Measurements from ENCODE around the gene TUBA3D. TPM values are rescaled to one million over a fixed set of nuclear protein-coding genes. Genes with fewer than 3 reads are reported as not detected.
A peak's percentile ranks its signal among the peaks of the same experiment; 100 is the strongest.
"Not testable (repeated sequence)": the region's sequence is repeated elsewhere in the genome, so short reads cannot be mapped to it uniquely, and the experiment has no call there.

TUBA3D gene
- total and polyA plus RNA-seq, 9 of the 15 experiments (the other 6 are each of a cell fraction or from before 2014, with no cell fraction given) = not detected

GRCh38 chr2:131514408-131515166, 38.7 kb downstream of the TUBA3D start:
- H4K20me1 ChIP-seq (replicated peaks; ENCODE audit: control insufficient read depth, insufficient read depth, low read length); FAIRE-seq; POLR2A ChIA-PET; DNase-seq (ENCODE audit: extremely low read depth in 1 of 4, low spot score in 3 of 4); H3K4me2 ChIP-seq (ENCODE audit: insufficient read depth, low read length); H2AFZ ChIP-seq (ENCODE audit: low read depth, low read length); H3K4me3 ChIP-seq; H3K9me3 ChIP-seq (replicated peaks; ENCODE audit: control insufficient read depth, insufficient read depth, low read depth, low read length); H3K79me2 ChIP-seq (ENCODE audit: control insufficient read depth, insufficient read depth, low read length); H3K27ac ChIP-seq (ENCODE audit: extremely low read depth, low read depth, low read length); intact Hi-C loops (cut with micrococcal nuclease); CTCF ChIA-PET (ENCODE audit: low intra/inter-chr PET ratio); H3K9me1 ChIP-seq (ENCODE audit: control insufficient read depth, insufficient read depth, low read length); BruUV-seq (replicated peaks); ATAC-seq; H3K9ac ChIP-seq (ENCODE audit: insufficient read depth in 1 of 2, low read depth in 2 of 2, low read length in 2 of 2); H3K27me3 ChIP-seq (ENCODE audit: control insufficient read depth in 2 of 2, insufficient read depth in 2 of 2, low read length in 2 of 2): not testable (repeated sequence)
- peaks cover 47% of the 10 kb centered on the region; the same call in 1 of the 3 replicates for H3K36me3 ChIP-seq (ENCODE audit: control insufficient read depth, insufficient read depth, low read length)
- WGBS (ENCODE audit: insufficient coverage, low coverage, missing lambda C conversion rate) = 89% methylated on average over 12 of the region's 15 CpGs
- peak; percentile 32; the same call in 1 of the 2 replicates for TF ChIP-seq POLR2A (conservative IDR thresholded peaks at IDR 0.05)
- in situ Hi-C loops (cut with MboI) = loop anchor here (25.0 kb wide), 1 partner anchor 1177 kb away; the partner anchor contains the start of gene IMP4
- H3K4me1 ChIP-seq (replicated peaks in 1 of 2; ENCODE audit: control insufficient read depth in 2 of 2, insufficient read depth in 2 of 2, low read length in 2 of 2) = peaks cover 0 to 16% of the 10 kb centered on the region in 2 experiments; a peak in 2 of 5 replicates

DNA sequence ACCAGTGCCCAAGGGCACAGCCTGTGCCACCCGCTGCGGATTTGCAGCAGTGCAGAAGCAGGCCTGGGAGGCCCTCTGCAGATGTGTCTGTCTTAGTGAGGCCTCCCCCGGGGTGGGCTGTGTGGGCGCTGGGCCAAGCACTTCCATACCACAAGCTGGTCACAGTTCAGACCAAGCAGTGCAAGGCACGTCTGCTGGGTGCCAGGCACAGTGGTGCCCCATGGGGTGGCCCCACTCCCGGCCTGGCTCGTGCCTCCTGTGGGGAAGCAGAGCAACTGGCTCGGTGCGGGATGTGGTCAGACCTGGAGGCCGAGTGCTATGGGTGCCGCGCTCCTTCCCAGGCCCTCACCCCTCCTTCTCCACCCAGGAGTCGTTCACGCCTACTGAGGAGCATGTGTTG, 39.3 kb downstream of the TUBA3D start:
- in situ Hi-C loops (cut with MboI) = loop anchor here (25.0 kb wide), 1 partner anchor 1178 kb away; the partner anchor contains the start of gene IMP4
- H3K27me3 ChIP-seq (ENCODE audit: control insufficient read depth in 2 of 2, insufficient read depth in 2 of 2, low read length in 2 of 2); ATAC-seq; H3K9me1 ChIP-seq (ENCODE audit: control insufficient read depth, insufficient read depth, low read length); H3K4me2 ChIP-seq (ENCODE audit: insufficient read depth, low read length); CTCF ChIA-PET (ENCODE audit: low intra/inter-chr PET ratio); POLR2A ChIA-PET; BruUV-seq (replicated peaks); H3K9ac ChIP-seq (ENCODE audit: insufficient read depth in 1 of 2, low read depth in 2 of 2, low read length in 2 of 2); H3K4me3 ChIP-seq; H4K20me1 ChIP-seq (replicated peaks; ENCODE audit: control insufficient read depth, insufficient read depth, low read length); H3K9me3 ChIP-seq (replicated peaks; ENCODE audit: control insufficient read depth, insufficient read depth, low read depth, low read length); H3K79me2 ChIP-seq (ENCODE audit: control insufficient read depth, insufficient read depth, low read length); FAIRE-seq; H3K27ac ChIP-seq (ENCODE audit: extremely low read depth, low read depth, low read length); intact Hi-C loops (cut with micrococcal nuclease); H2AFZ ChIP-seq (ENCODE audit: low read depth, low read length): not testable (repeated sequence)
- peaks cover 0 to 16% of the 10 kb centered on the region in 2 experiments; a peak in 2 of 5 replicates for H3K4me1 ChIP-seq (replicated peaks in 1 of 2; ENCODE audit: control insufficient read depth in 2 of 2, insufficient read depth in 2 of 2, low read length in 2 of 2)
- peak in 1 of 4 experiments; percentile 11 for DNase-seq (ENCODE audit: extremely low read depth in 1 of 4, low spot score in 3 of 4)
- H3K36me3 ChIP-seq (ENCODE audit: control insufficient read depth, insufficient read depth, low read length) = peaks cover 46% of the 10 kb centered on the region; the same call in 1 of the 3 replicates
- WGBS (ENCODE audit: insufficient coverage, low coverage, missing lambda C conversion rate) = 94% methylated on average over 12 of the region's 14 CpGs
- TF ChIP-seq POLR2G (IDR thresholded peaks at IDR 0.05; ENCODE audit: low read depth, low read length) (peak; percentile 56), POLR2A (conservative IDR thresholded peaks at IDR 0.05) (peak; percentile 15; the same call in 1 of the 2 replicates), RBFOX2 (IDR thresholded peaks at IDR 0.05; ENCODE audit: low read depth, low read length) (0 out of 2 replicates have a peak, but pooled peaks have one; percentile 19), SUPT5H (IDR thresholded peaks at IDR 0.05) (peak; percentile 23; the same call in 1 of the 2 replicates)

All from K562 (cell line).